Urinary bladder (tissue), 4 donors: ENCODE measurements around the gene TPMT. TPM values are rescaled to one million over a fixed set of nuclear protein-coding genes. Genes with fewer than 3 reads are reported as not detected.
A peak's percentile ranks its signal among the peaks of the same experiment; 100 is the strongest.

Source experiments
- DNase-seq: peaks from one replicate; pipeline ENCODE4 v3.0.0-alpha.2; 2015; ENCODE audit errors: extremely low spot score
- H3K27ac ChIP-seq: one replicate; pipeline ENCODE4 v1.5.1; 2013; ENCODE audit warnings: low read depth, mild to moderate bottlenecking, moderate library complexity
- H3K36me3 ChIP-seq: one replicate; pipeline ENCODE4 v1.6.1; 2013; ENCODE audit warnings: mild to moderate bottlenecking, moderate library complexity; ENCODE audit not compliant: insufficient read depth
- H3K4me1 ChIP-seq: one replicate; pipeline ENCODE4 v1.6.1; 2013; ENCODE audit warnings: mild to moderate bottlenecking, moderate library complexity; ENCODE audit not compliant: insufficient read depth
- H3K4me3 ChIP-seq: one replicate; pipeline ENCODE4 v1.5.1; 2013; ENCODE audit warnings: low read depth, low read length
- WGBS: extraction: QIAGEN DNeasy Blood & Tissue Kit; methylation state at CpG from one replicate; pipeline ENCODE4 v1.1.7; 2013; 5-methylcytosine and 5-hydroxymethylcytosine counted together
- polyA plus RNA-seq: library from polyadenylated mRNA; stranded (reverse); fragments of 200-250 nt; gene quantifications from one replicate; pipeline ENCODE4 v1.2.3, GENCODE V29; 2013
- total RNA-seq: library from RNA; depleted of rRNA; stranded (reverse); fragments of >200 nt; gene quantifications from one replicate; pipeline ENCODE4 v1.2.3, GENCODE V29; 2014
- donor health status: healthy with polysubstance abuse.
- donor health status: healthy.

TPMT gene
- total and polyA plus RNA-seq, 2 donors = 8.9 to 12.3 TPM

DNA sequence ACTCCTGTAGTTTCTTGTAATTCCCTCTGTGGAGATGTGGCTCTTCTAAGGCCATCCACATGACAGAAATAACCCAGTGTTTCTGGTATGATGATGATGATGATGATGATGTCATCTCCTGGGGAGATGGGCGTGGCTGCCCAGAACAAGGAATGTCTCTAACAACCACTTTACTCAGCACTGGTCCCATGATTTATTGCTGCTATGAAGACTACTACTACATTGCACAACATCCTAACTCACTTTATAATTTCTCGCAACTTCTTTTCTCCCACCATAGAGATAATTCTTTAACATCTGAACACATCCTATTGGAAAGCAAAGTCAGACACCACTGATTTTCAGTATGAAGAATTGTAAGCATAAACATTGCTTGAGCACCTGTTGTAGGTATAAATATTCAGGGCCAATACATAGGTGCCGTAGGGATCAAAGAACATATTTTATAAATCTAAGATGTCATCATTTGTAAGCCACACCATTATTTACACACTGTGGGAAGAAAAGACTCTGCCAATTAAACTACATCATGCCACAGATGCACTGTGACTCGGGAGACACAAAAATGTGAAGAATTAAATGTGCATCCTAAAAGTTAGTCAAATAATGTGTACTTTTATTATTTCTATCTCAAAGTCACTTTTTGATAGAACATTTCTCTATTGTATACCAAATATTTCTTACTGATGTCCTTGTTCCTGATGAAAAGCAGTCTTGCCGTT lies 6.4 kb downstream of the TPMT start:
- H3K27ac ChIP-seq = no peak overlapping the region
- DNase-seq = no peak

DNA sequence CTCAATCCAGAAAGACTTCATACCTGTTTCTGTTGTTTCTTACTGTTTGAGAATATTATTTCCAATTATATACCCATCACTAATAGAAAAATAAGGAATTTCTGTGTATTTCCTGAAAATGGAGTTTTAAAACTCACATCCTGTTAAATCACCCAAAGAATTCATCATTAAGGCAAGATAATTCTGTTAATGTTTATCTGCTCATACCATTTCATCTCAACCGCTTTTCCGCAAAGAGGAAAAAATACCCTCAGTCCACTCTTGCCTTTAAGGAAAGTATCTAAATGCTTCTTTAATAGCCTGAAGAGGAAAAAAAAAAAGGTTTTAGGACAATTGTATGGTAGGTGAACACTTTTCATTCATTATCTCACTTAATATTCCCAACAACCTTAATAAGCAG lies 7.3 kb downstream of the TPMT start:
- over 99% methylated on average over 2 of the region's 2 CpGs for WGBS
- H3K4me3 ChIP-seq = no peak overlapping the region
- DNase-seq = no peak
- H3K36me3 ChIP-seq = no peaks in the 10 kb centered on the region
- no peaks in the 10 kb centered on the region for H3K4me1 ChIP-seq
- H3K27ac ChIP-seq = no peak overlapping the region

More for the DNA sequence above, 6.4 kb downstream of the TPMT start:
- Histone ChIP-seq H3K36me3 (no peaks in the 10 kb centered on the region), H3K4me1 (no peaks in the 10 kb centered on the region), H3K4me3 (no peak overlapping the region)
- 91% methylated on average over 5 of the region's 5 CpGs for WGBS

DNA sequence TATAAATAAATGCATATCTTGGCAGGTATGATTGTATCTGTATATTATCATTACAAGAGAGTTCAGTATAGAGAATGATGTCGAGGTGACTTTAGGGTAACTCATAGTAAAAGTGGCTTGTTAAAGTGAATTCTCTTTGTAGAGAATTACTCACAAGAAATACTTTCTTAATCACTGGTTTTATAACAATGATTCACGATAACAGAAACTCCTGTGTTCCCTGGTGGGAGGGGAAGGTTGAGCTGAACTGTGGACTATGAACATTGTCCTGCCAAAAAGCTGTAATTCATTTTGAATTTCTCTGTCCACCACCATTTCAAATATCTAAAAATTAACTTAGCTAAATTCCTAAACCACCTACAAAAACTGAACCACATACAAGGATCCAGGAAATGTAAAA lies 7.7 kb downstream of the TPMT start:
- Histone ChIP-seq H3K4me3 (no peak overlapping the region), H3K36me3 (no peaks in the 10 kb centered on the region), H3K27ac (no peak overlapping the region), H3K4me1 (no peaks in the 10 kb centered on the region)
- WGBS = 72% methylated on average over 2 of the region's 2 CpGs
- DNase-seq = no peak

DNA sequence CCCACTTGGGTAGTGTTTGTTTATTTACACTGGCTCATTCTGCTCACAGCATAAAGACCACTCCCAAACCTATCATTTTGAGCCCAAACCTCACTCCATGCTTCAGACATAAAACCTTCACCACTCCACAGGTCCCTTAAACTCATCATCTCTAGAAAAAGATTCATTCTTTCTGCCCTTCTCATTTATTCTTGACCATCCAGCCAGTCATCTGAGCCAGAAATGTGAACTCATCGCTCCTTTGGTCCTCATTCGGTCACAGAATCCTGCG lies 12.4 kb downstream of the TPMT start:
- H3K36me3 ChIP-seq = no peaks in the 10 kb centered on the region
- H3K4me1 ChIP-seq = no peaks in the 10 kb centered on the region
- H3K4me3 ChIP-seq = no peak overlapping the region
- WGBS = 80% methylated on average over 3 of the region's 3 CpGs
- no peak overlapping the region for H3K27ac ChIP-seq
- DNase-seq = no peak

DNA sequence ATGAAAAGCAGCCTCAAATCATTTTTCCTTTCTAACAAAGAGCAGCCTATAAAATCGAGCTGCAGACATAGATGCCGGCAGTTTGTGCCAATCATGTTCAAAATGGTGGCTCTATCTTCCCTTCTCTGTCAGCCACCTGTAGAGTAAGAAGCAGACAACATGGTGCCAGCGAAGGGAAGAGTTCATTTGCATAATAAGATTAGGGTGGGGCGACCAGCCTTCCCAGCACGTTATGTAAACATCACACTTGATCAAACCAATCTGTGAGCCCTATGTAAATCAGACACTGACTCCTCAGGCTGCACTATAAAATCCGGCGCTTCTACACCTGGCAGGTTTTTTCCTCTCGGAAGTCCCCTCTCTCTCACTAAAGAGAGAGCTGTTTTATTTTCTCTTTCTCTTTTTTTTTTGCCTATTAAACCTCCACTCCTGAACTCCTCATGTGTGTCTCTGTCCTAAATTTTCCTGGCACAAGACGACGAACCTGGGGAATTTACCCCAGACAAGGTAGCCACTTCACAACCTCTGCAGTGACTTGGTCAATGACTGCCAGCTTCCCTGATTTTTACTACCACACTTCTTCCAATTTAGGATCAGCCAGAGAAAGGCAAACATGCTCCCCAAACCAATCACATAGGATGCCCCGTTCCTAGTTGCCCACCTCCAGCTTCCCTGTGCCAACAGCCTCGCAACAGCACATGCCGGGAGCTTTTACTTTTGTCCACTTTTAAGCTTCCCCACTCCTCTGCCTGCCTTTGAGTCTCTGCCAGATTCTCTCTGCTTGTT lies 12.9 kb downstream of the TPMT start:
- 87% methylated on average over 13 of the region's 13 CpGs for WGBS
- no peak for DNase-seq
- Histone ChIP-seq H3K36me3 (no peaks in the 10 kb centered on the region), H3K4me1 (no peaks in the 10 kb centered on the region), H3K27ac (no peak overlapping the region), H3K4me3 (no peak overlapping the region)

GRCh38 chr6:18139935-18140621 lies 14.8 kb downstream of the TPMT start:
- H3K36me3 ChIP-seq = no peaks in the 10 kb centered on the region
- 92% methylated on average over 6 of the region's 6 CpGs for WGBS
- H3K4me1 ChIP-seq = no peaks in the 10 kb centered on the region
- H3K4me3 ChIP-seq = no peak overlapping the region
- no peak for DNase-seq
- H3K27ac ChIP-seq = no peak overlapping the region

DNA sequence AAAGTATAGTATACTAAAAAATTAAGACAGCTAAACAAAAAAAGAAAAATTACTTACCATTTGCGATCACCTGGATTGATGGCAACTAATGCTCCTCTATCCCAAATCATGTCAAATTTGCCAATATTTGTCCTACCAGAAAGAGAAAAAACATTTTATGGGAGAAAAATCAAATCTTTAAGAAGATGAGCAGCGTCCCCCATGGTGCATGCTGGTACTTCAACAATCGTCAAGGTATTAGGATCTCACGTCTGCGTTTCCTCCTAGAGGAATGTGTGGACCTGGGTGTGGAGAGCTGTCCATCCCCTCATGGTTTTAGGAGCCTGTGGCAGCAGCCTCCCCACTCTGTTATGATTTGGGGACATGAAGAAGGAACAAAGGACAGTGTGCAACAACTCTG lies 16.0 kb downstream of the TPMT start:
- Histone ChIP-seq H3K36me3 (no peaks in the 10 kb centered on the region), H3K27ac (no peak overlapping the region), H3K4me1 (no peaks in the 10 kb centered on the region), H3K4me3 (no peak overlapping the region)
- 89% methylated on average over 5 of the region's 5 CpGs for WGBS
- no peak for DNase-seq

- Histone ChIP-seq H3K4me3 (no peak overlapping the region), H3K36me3 (no peaks in the 10 kb centered on the region), H3K27ac (no peak overlapping the region), H3K4me1 (no peaks in the 10 kb centered on the region)
- no peak for DNase-seq
- WGBS = 93% methylated on average over 10 of the region's 10 CpGs
These were observed 18.6 kb downstream of the TPMT start for GRCh38 chr6:18136260-18136659.

- Histone ChIP-seq H3K36me3 (no peaks in the 10 kb centered on the region), H3K27ac (no peak overlapping the region), H3K4me3 (no peak overlapping the region), H3K4me1 (no peaks in the 10 kb centered on the region)
- DNase-seq = no peak
- 92% methylated on average over 2 of the region's 2 CpGs for WGBS
These were observed 19.7 kb downstream of the TPMT start for GRCh38 chr6:18135171-18135570.

DNA sequence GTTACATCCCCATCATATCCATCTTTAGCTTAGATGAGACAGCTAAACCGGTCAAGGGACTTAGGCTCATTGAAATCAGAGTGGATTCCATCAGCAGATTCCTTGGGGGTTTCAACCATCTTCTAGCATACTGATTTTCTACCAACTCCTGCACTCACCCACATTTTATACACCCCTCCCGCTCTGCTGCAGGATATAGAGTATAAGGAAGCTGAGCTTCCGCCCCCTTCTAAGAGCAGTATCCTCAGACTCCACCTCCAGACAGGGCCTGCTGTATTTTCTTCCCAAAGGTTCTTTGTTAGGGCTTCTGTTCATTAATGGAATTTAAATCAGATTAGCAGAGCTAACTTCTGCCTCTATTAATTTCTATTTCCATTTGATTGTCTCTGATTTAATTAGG lies 22.5 kb downstream of the TPMT start:
- H3K4me1 ChIP-seq = no peaks in the 10 kb centered on the region
- 98% methylated on average over 3 of the region's 3 CpGs for WGBS
- H3K4me3 ChIP-seq = no peak overlapping the region
- no peaks in the 10 kb centered on the region for H3K36me3 ChIP-seq
- no peak overlapping the region for H3K27ac ChIP-seq
- DNase-seq = no peak

DNA sequence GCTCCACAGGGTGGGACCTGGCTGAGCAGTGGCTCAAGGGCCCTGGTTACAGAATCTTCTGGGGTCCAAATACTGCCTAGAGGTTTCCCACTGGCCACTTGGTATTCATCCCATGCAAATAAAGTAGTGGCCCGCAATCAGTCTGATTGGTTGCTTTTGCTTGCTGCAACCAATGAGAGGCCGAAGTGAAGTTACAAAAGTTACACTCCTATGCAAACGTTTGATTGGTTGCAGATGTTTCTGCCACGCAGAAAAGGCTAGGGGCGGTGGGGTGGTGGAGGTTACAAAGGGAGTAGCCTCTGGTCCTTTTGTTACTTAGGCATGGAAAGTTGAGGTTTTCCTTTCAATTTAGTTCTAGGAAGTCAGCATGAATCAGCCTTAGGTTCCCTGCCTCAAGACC lies 28.8 kb downstream of the TPMT start:
- Histone ChIP-seq H3K4me3 (no peak overlapping the region), H3K36me3 (no peaks in the 10 kb centered on the region), H3K4me1 (no peaks in the 10 kb centered on the region), H3K27ac (no peak overlapping the region)
- DNase-seq = no peak
- 71% methylated on average over 5 of the region's 5 CpGs for WGBS

DNA sequence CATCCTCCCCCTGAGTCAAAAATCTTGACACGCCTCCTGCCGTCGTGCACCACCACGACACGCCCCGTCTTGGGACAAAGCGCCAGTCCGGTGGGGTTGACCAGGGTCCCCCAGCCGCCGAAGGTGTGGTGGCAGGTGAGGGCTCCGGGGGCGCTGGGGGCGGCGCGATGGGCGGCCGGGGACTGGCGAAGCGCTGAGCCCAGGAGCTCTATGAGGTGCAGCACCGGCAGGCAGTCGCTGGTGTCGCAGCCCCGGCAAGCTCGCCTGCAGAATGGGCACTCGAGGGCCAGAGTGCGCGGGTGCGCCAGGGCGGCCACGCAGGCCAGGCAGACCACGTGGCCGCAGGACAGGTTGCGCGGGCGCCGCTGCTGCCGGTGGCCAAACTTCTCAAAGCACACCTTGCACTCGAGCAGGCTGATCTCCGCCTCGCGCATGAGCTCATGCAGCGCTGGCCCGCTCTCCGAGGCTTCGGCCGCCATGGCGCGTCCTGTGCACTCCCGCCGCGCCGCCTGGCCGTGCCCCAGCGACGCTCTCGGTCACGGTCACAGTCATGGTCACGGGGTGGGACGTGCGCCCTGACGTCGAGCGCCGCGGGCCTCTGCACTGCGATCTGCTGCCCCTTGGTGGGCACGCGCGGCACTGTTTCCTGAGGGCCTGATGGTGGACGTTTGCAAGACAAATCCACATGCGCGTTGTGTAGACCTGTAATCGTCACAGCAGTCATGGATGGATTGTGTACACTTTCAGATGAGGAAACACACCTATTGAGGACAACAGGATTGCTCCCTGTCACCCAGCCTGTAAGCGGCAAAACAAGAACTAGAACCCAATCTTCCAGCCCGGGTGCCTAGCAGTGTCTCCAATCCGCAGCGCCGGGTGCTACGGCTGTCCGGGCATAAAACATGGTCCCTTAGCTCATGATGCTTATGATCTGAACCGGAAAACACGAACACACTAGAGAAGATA lies 32.5 kb downstream of the TPMT start, which contains the start of gene NHLRC1:
NHLRC1 (minus strand) TSS at position 550 of the 966 bp plus-strand sequence; CDS start at position 479, 71 bp downstream.
- H3K4me1 ChIP-seq = no peaks in the 10 kb centered on the region
- no peaks in the 10 kb centered on the region for H3K36me3 ChIP-seq
- peak within 1 kb of the TSS; percentile 38 for H3K4me3 ChIP-seq
- no peak within 1 kb of the TSS for H3K27ac ChIP-seq
- DNase-seq = peak; percentile 40
- WGBS = 14% methylated on average over 82 of the region's 82 CpGs

DNA sequence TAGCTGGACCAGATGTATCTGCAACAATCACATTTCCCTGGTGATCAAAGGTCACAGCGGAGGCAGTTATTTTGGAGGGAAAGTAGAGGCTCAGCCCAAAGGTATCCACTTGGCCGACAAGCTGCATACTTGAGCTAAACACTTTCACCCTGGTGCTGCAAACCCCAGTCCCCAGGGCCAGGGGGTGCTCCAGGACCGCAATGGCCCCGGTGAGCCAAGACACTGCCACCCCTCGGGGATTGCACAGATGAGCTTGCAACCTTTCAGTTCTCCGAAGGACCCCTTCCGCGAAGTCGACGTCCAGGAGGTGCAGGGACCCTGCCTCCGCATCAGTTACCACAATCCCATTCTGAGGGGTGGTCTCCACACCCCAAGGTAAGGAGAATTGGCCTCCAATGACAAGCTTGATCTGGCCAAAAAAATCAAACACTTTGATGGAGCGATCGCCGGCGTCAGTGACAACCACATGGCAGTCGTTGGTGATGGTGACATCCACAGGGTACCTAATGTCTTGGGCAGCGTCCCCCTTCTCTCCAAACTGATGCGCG lies 33.2 kb downstream of the TPMT start:
- WGBS = 65% methylated on average over 19 of the region's 19 CpGs
- DNase-seq = no peak
- H3K36me3 ChIP-seq = no peaks in the 10 kb centered on the region
- no peaks in the 10 kb centered on the region for H3K4me1 ChIP-seq
- H3K4me3 ChIP-seq = no peak overlapping the region
- no peak overlapping the region for H3K27ac ChIP-seq
